ENCODE data around the gene C3orf70.

C3orf70 gene, protein sequence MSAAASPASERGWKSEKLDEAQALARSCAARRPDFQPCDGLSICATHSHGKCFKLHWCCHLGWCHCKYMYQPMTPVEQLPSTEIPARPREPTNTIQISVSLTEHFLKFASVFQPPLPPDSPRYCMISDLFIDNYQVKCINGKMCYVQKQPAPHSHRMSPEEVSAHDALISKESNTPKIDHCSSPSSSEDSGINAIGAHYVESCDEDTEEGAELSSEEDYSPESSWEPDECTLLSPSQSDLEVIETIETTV

DNA sequence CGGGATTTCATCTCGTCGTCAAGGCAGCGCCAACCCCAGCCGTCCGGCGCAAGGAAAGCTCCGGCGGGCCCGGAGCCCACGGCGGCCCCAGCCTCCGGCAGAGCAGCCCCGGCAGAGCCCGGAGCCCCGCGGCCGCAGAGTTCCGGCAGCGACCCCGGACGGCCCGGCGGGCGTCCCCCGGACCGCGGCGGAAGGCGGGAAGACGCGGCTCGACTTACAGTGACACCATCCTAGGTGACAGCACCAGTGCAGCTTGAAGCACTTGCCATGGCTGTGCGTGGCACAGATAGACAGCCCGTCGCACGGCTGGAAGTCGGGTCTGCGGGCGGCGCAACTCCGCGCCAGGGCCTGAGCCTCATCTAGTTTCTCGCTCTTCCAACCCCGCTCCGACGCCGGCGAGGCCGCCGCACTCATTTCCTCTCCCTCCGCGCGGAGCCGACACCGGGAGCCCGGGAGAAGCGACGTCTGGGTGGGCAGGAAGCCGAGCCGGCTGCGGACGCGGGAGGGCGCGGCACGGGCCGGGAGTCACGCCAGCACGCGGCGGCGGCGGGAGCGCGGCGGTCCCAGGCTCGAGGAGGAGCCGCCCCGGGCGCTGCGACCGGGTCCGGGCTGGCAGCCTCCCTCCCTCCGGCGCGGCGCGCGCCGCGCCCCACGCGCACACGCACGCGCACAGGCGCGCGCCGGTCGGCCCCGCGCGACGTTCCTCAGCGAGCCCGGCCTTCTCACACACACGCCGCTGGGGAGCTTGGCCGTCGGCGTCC is at the start of gene C3orf70:
Gene C3orf70 (minus strand): TSS at position 651 of the 761 bp plus-strand sequence. CDS start 237 bp downstream, at position 414.
- DNase-seq (peak; percentile 31), ATAC-seq (peak; percentile 68)

DNA sequence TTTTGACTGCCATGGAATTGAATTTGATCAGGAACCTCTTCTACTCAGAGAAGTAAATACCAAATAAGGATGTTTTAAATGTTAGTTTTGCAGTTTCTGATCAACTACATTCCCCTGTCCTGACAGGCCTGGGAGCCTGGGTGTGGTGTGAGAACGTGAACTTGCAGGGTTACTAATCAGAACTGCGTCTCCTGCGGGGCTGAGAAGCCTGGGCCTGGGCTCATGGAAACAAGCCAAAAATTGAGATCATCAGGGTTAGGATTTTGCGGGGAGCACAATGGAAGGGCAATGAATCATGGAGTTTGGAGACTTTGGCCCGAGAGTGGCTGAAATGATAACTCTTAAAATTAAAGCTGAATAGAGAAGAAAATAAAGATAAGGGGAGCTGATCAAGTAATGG is 47.8 kb upstream of the C3orf70 start:
- DNase-seq (no peak), ATAC-seq (no peak)

DNA sequence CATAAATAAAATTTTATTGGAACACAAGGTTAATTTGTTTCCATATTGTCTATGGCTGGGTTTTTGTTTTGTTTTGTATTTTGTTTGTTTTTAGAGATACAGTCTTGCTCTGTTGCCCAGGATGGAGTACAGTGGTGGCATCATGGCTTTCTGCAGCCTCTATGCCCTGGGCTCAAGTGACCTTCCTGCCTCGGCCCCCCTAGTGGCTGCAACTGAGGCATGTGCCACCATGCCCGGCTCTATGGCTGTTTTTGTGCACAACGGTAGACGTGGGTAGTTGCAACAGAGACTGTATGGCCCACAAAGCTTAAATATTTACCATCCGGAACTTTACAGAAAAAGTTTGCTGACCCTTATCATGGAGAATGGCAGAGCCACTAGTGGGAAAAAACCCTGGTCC is 46.8 kb upstream of the C3orf70 start:
- no peak for DNase-seq
- ATAC-seq: no peak

DNA sequence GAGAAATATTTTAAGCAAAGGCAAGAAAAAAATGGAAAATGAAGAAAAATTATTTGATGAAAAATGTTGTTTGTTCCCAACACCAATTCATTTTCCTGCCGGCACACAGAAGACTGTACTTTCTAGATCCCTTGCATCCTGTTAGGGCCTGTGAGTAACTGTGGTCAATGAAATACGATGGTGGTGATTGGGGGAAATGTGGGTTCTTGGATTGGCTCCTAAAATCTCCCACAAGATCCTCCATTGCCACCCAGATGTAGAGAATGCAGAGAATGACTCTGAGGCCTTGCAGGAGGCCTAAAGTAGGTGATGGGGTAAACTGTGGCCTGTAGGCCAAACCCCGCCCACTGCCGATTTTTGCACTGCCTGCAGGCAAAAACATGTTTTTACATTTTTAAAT is 46.3 kb upstream of the C3orf70 start:
- no peak for ATAC-seq
- DNase-seq: no peak

DNA sequence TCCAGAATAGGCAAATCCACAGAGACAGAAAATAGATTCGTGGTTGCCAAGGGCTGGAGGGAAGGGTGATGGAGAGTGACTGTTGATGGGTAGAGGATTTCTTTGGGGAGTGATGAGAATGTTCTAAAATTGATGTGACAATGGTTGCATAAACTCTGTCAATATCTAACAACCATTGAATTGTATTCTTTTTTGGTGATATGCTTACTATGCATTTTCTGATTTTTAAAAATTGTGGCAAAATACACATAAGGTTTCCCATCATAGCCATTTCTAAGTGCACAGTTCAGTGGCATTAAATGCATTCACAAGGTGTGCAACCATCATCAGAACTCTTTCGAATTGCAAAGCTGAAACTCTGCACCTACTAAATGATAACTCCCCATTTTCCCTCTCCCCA is 44.2 kb upstream of the C3orf70 start:
- ATAC-seq (no peak), DNase-seq (no peak)

DNA sequence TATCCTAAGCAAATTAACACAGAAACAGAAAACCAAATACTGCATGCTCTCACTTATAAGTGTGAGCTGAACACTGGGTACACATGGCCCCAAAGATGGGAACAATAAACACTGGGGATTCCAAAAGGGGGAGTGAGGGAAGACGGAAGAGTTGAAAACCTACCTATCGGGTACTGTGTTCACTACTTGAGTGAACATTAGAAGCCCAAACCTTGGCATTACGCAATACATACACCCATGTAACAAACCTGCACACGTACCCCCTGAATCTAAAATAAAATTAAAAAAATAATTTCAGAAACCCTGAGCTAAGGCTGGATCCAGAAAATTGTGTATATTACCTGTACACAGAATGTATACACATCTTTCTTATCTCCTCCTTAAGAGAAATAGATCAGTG is 42.8 kb upstream of the C3orf70 start:
- ATAC-seq (no peak), DNase-seq (no peak)

DNA sequence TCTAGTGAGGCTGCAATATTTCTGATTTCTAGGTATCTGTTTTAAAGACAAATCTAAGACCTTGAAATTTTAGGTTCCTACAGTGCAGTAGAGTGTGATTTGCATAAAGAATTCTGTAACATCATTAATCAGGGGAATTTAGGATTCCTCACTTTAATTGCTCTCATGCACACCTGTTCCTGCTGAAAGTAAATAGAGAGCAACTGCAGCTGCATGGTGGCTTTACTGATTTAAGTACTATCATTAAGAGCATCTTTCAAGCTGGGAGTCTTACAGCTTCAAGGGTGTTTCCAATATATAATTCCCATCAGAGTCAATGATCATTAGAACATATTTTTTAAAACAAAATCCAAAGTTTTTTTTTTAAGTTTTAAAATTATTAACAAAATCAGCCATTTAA is 36.0 kb upstream of the C3orf70 start:
- no peak for DNase-seq
- no peak for ATAC-seq

DNA sequence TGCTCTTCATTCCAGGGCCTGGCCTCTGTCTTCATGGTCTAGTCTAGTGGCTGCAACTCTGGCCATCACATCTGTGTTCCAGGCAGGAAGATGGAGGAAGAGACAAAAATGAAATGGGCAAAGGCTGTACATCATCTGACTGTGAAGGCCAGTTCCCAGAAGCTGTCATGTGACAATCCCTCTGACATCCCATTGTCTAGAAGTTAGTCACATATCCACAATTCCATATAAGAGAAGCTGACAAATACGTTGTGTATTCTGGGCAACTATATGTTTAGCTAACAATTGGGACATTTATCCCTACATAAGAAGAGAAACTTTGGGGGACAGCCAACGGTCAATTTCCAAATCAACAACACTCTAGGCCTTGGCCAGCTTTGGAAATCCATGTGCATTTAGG is 34.5 kb upstream of the C3orf70 start:
- no peak for DNase-seq
- ATAC-seq: no peak

DNA sequence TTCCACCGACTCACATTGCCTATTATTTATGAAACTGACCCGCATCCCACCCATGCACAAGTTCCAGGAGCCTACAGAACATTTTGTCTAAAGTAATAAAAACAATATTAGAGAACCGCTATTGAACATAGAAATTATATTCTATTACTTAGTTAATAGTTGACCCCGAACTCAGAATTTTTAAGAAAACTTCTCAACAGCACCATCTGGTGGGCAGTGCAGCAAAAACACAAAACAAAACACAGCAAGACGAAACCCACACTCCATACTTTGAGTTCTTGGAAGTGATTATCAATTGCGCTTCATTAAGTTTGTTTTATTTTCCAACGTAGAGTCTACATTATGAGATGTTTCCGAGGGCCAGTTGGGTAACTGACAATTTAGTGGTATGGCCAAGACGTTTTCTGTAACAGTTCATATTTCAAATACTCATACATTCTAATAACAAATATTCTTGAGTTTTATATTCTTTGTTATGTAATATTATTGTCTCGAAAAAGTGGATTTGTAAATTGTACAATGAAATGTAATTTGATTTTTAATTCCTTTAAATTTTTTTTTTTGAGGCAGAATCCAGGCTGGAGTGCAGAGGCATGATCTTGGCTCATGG is 24.0 kb upstream of the C3orf70 start:
- DNase-seq: peak; percentile 30
- no peak for ATAC-seq

DNA sequence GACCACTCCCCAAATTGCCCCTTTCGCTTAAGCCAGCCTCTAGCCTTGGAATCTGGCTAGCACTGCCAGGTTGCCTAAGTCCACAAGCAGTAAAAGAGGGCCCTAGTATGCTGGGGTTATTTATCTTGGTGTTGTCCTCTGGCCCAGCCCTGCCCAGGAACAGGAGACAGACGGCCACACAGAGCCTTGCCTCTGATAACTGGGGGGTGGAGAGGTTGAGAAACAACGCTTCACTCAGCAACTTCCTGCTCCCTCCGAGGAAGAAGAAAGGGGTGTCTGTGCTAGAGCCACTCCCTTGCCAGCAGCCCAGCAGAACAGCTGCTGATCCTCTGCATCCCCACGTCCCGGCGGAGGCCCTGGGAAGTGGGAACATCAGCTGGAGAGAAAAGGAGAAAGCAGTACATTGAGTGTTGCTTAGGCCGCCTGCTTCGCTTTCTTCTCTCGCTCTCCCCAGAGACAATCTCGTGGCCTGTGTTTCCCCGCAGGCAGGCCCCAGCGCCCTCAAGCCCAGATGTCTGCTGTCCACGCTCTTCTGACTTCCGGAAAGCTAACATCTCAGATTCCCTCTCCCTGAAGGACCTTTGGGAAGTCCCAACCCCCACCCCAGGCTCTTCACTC is 22.6 kb upstream of the C3orf70 start:
- ATAC-seq: no peak
- DNase-seq: no peak

DNA sequence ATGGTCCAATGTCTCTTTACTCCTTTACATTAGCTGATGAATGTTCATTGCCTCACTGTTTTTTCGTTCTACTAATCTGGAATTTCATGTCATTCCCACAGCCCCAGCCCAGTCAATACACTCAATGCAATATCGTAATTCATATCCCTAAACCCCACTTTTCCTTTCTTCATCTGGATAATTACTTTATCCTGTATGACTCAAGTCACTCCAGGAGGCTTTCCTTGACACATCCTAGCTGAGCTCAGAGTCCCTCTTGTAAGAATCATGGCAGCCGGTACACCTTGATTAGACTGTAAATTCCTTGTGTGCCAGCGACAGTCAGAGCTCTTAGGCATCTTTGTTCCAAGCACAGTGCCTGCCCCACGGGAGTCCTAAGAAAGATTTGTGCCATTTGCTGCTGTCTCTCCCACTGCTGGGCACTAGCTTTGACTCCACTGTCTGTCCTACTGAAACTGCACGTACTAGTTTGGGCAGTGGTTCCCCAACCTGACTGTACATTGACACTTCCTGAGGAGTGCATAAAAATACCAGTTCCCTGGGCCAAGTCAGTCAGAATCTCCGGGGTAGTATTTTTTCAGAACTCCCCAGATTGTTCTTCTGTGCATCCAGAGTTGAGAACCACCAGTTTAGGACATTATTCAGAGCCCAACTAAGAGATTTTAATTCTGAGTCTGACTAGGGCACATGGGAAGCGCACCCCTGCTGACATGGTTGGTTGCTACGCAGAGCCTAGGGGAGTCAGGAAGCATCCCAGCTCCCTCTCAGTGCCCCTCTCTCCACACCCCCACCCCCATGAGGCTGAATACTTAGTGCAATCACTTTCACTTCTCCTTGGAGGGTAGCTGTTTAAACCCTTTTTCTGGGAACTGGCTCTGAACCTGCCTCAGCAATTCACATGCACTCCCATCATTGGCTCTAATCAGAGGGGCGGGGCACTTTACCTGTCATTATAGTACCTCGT is 19.5 kb upstream of the C3orf70 start:
- no peak for DNase-seq
- no peak for ATAC-seq

DNA sequence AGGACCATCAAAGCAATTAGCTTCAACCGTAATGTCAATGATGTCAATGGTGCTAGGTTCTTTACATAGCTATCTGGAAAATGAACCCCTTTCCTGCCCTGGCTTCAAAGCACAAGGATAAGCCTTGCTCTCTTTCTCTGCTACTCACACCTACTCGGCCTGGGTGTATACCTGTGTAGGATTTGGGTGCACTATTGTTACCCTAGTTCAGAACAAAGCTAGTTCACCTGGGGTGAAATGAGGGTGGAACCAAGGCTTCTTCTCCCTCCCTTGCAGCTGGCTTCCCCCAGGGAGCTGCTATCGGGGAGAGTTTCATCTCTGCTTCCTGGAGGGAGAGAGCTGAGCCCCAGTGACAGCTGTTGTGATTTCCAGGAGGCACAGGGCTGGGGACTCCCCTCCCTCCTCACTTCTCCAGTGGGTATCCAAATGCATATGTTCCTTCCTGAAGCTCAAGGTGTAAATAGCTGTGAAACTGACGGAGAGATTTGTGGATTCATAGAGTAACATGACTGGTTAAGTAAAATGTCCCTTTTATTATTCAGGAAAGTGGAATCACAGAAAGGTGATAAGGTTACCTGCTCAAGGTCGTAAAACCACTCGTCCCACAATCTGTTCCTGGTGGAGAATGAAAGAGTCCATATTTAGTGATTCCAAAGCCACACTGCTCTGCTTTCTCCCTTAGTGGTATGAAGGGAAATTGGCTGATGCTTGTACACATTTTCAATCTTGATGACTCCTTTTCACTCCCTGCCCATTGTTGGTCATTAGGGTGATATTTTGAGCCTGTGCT is 11.8 kb upstream of the C3orf70 start:
- DNase-seq (no peak), ATAC-seq (no peak)

DNA sequence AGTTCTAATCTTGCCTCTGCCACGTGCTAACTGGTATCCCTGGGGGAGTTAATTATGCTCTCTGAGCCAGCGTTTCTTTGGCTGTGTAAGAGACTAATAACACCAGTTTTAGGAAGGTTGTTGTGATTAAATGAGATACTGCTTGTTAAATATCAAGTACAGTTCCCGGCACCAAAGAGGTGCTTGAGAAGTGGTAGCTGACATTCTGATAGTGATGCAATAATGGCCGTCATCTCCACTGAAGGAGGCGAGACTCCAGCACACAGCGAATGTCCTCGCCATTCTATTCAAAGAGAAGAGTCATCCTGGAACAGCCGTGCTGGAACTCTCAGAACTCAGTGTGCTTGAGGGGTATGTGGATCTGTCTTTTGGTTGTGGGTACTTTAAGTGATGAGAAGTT is 9.8 kb upstream of the C3orf70 start:
- DNase-seq (no peak), ATAC-seq (no peak)

DNA sequence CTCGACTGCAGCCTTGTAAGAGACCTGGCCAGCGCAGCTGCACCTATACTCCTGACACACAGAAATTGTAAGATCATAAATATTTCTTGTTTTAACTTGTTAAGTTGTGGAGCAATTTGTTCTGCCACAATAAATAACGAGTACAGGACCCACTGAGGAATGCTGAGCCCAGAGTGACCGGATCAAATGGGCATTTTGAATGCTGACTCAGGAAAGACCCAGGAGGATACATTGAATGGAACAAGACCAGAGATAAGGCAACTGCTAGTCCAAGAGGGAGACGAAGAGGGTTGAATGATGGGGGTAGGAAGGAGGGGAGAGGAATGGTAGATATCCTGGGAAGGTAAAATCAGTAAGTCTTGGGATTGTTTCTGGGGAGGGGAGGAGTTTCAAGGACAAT is 8.9 kb upstream of the C3orf70 start:
- no peak for DNase-seq
- ATAC-seq: no peak

DNA sequence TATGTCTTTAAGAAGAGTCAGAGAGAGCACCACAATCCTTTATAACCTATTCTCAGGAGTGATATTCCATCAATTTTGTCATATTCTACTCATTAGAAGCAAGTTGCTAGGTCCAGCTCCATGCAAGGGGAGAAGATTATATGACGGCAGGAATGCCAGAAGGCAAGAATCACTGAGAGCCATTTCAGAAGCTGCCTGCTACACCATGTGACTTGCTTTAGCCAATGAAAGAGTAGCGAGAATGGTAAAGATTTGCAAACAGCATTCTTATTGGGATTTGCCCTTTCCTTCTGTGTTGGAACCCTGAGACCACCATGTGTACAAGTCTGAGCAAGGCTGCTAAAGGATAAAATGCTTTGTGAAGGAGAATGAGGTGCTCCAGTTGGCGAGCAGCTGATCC is 4.5 kb upstream of the C3orf70 start:
- ATAC-seq (no peak), DNase-seq (no peak)

DNA sequence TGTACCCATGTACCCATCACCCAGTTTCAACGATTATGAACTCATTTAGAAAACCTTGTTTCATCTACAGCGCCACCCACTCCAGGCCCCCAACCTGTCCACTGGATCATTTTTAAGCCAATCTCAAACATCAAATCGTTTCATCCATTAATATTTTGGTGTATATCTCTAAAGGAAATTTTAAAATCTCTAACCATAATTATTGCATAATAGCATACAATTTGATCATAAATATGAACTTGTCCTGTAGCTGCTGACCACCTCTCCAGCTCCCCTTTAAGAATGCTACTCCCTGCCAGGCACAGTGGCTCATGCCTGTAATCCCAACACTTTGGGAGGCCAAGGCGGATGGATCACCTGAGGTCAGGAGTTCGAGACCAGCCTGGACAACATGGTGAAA is 2.8 kb upstream of the C3orf70 start:
- ATAC-seq (no peak), DNase-seq (no peak)

DNA sequence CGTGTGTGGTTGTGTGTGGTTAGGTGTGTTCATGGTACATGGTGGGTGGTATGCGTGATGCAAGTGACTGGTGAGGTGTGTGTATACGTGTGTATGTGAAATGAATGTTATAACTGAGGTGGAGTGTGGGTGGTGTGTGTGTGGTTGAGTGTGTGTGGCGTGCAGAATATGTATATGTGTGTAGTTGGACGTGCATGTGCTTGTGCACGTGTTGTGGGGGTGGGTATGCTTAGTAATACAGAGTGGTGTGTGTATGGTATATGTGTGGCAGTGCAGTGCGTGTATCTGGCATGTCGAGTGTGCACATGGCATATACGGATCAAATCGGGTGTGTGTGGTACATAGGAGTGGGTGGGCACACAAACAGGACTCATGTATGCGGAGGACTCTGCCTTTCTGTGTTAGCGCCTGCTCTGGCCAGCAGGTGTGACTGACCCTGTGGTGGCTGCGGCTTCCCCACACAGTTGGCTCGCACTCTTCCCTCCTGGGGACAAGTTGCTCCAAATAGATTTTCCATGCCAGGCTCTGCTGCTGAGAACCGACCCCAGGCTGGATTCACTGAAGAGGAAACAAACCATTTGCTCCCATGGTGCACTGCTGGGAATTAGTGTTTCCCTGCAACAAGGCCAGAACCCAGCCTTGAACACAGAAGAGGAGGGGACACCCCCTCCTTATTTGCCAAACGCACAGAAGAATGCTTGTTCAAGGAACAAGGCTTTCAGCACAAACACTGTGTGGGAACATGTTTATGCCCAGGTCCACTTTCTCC is 1.2 kb upstream of the C3orf70 start:
- DNase-seq (no peak), ATAC-seq (no peak)

DNA sequence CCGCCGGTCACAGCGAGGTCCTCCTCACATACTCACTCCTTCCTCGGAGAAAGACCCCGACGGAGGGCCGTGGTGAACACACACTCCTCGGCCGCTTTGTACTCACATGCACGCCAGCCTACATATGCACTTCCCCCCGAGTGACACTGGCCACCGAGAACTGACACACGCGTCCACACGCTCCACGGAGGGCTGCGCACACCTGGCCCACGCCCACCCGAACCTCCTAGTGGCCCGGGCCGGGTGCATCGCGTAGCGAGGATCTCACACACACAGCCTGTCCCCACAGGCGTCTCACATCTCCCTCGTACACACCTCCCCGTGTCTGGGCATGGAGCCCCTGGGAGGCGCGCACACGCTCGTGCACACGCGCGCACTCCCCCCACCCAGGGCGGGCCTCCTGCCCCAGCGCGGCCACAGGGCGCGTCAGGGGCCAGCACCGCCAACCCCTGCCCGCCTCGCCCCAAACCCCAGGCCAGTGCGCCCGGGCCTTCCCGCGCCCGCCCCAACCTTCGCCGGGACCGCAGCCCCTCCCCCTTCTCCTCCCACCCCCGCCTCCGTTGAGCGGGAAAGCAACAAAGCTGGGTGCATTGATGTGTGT is 411 bp upstream of the C3orf70 start:
- peak; percentile 29 for ATAC-seq
- peak; percentile 5 for DNase-seq

DNA sequence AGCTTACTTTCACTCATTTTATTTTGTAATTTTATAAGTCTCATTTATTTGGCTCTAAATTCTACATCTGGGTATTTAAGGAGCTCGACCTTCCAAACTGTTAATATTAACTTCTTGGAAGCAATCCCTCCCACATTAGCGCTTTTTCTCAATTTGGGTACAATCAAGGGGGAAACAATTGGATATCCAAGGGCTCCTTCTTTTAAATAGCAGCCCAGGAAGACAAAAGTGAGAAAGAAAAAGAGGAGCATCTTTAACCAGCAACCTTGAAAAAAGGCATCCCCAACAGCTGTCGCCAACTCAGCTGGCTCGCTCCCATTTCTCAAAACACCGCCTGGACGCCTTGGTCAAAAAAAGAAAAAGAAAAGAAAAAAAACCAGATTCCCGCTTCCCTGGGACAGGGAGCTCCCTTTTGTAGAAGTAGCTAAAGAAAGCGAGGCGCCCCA is 873 bp downstream of the C3orf70 start:
- ATAC-seq (no peak), DNase-seq (no peak)

All from stimulated activated naive CD8-positive, alpha-beta T cell treated with anti-CD3 and anti-CD28 coated beads, Interleukin-15, Interleukin-2, amounts not matched to agents 100 U/mL and 50 U/mL, for 24 hours (primary cell).